ENCODE results near the gene TENM4.

GRCh38 chr11:79396001-79396400, 44.8 kb downstream of the TENM4 start:
- TF ChIP-seq, protein P1, sequence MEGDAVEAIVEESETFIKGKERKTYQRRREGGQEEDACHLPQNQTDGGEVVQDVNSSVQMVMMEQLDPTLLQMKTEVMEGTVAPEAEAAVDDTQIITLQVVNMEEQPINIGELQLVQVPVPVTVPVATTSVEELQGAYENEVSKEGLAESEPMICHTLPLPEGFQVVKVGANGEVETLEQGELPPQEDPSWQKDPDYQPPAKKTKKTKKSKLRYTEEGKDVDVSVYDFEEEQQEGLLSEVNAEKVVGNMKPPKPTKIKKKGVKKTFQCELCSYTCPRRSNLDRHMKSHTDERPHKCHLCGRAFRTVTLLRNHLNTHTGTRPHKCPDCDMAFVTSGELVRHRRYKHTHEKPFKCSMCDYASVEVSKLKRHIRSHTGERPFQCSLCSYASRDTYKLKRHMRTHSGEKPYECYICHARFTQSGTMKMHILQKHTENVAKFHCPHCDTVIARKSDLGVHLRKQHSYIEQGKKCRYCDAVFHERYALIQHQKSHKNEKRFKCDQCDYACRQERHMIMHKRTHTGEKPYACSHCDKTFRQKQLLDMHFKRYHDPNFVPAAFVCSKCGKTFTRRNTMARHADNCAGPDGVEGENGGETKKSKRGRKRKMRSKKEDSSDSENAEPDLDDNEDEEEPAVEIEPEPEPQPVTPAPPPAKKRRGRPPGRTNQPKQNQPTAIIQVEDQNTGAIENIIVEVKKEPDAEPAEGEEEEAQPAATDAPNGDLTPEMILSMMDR (IDR thresholded peaks at IDR 0.05; ENCODE audit: low read depth, low read length, missing input control), result no peak
- TF ChIP-seq REST (IDR thresholded peaks at IDR 0.05), result no peak
- no peak for TF ChIP-seq YY1 (IDR thresholded peaks at IDR 0.05)
- TF ChIP-seq HNF4G (IDR thresholded peaks at IDR 0.05), result no peak
- TF ChIP-seq MAX (IDR thresholded peaks at IDR 0.05), result no peak
- no peak for TF ChIP-seq ATF3 (IDR thresholded peaks at IDR 0.05)
- no peak for TF ChIP-seq FOXA1 (IDR thresholded peaks at IDR 0.05)
- no peak for TF ChIP-seq RXRA (IDR thresholded peaks at IDR 0.05)
- TF ChIP-seq TAF1 (conservative IDR thresholded peaks at IDR 0.05), result no peak
- no peak for TF ChIP-seq EGR1 (IDR thresholded peaks at IDR 0.05; ENCODE audit: low read depth in 2 of 2)
- no peak for TF ChIP-seq GABPA (IDR thresholded peaks at IDR 0.05 in 1 of 2, conservative IDR thresholded peaks at IDR 0.05 in 1 of 2)
